ENCODE results near the gene SH2D2A. TPM values are rescaled to one million over a fixed set of nuclear protein-coding genes. Genes with fewer than 3 reads are reported as not detected.

SH2D2A gene
- total RNA-seq, 1 donor from 2014 or later, result 1.1 TPM

GRCh38 chr1:156789621-156790318 is 26.9 kb downstream of the SH2D2A start:
- no peak for DNase-seq (ENCODE audit: low read depth, low spot score)
- H3K4me1 Mint-ChIP-seq, result peaks cover 5% of the 10 kb centered on the region
- no peak overlapping the region for H3K27ac Mint-ChIP-seq (ENCODE audit: unreplicated experiment)
- H3K27me3 Mint-ChIP-seq (ENCODE audit: low read depth), result no peaks in the 10 kb centered on the region
- TF ChIP-seq, protein P1, sequence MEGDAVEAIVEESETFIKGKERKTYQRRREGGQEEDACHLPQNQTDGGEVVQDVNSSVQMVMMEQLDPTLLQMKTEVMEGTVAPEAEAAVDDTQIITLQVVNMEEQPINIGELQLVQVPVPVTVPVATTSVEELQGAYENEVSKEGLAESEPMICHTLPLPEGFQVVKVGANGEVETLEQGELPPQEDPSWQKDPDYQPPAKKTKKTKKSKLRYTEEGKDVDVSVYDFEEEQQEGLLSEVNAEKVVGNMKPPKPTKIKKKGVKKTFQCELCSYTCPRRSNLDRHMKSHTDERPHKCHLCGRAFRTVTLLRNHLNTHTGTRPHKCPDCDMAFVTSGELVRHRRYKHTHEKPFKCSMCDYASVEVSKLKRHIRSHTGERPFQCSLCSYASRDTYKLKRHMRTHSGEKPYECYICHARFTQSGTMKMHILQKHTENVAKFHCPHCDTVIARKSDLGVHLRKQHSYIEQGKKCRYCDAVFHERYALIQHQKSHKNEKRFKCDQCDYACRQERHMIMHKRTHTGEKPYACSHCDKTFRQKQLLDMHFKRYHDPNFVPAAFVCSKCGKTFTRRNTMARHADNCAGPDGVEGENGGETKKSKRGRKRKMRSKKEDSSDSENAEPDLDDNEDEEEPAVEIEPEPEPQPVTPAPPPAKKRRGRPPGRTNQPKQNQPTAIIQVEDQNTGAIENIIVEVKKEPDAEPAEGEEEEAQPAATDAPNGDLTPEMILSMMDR (conservative IDR thresholded peaks at IDR 0.05), result no peak
- no peaks in the 10 kb centered on the region for H3K9me3 Mint-ChIP-seq
- peaks cover 28% of the 10 kb centered on the region for H3K36me3 Mint-ChIP-seq (ENCODE audit: low read depth)
- no peak overlapping the region for H3K4me3 Mint-ChIP-seq

DNA sequence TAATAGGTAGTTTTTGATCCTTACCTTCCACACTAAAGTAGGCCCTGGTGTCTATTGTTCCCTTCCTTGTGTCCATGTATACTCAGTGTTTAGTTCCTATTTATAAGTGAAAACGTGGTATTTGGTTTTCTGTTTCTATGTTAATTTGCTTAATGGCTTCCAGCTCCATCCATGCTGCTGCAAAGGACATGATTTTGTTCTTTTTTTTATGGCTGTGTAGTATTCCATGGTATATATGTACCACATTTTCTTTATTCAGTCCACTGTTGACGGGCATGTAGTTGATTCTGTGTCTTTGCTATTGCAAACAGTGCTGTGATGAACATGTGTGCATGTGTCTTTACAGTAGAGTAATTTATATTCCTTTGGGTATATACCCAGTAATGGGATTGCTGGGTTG is 28.5 kb downstream of the SH2D2A start:
- no peak overlapping the region for H3K4me3 Mint-ChIP-seq
- H3K4me1 Mint-ChIP-seq, result no peaks in the 10 kb centered on the region
- no peak overlapping the region for H3K27ac Mint-ChIP-seq (ENCODE audit: unreplicated experiment)
- H3K9me3 Mint-ChIP-seq, result no peaks in the 10 kb centered on the region
- H3K27me3 Mint-ChIP-seq (ENCODE audit: low read depth), result no peaks in the 10 kb centered on the region
- no peak for DNase-seq (ENCODE audit: low read depth, low spot score)
- H3K36me3 Mint-ChIP-seq (ENCODE audit: low read depth), result peaks cover 23% of the 10 kb centered on the region
- TF ChIP-seq, protein P1 (conservative IDR thresholded peaks at IDR 0.05), result no peak

DNA sequence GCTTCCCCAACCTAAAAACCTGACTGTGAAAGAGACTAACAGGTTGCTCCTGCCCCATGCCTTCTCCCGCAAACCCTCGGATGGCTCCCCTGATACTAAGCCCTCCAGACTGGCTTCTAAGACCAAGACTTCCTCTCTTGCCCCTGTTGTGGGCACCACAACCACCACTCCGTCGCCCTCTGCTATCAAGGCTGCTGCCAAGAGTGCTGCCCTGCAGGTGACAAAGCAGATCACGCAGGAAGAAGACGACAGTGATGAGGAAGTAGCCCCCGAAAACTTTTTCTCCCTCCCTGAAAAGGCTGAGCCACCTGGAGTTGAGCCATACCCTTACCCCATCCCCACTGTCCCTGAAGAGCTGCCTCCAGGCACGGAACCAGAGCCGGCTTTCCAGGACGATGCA is 30.0 kb downstream of the SH2D2A start:
- DNase-seq (ENCODE audit: low read depth, low spot score), result no peak
- TF ChIP-seq, protein P1 (conservative IDR thresholded peaks at IDR 0.05), result no peak
- Mint-ChIP-seq H3K9me3 (no peaks in the 10 kb centered on the region), H3K27ac (ENCODE audit: unreplicated experiment) (no peak overlapping the region), H3K4me1 (peaks cover under 1% of the 10 kb centered on the region), H3K36me3 (ENCODE audit: low read depth) (peaks cover 22% of the 10 kb centered on the region), H3K4me3 (no peak overlapping the region), H3K27me3 (ENCODE audit: low read depth) (no peaks in the 10 kb centered on the region)

GRCh38 chr1:156785458-156785857 is 31.2 kb downstream of the SH2D2A start:
- Mint-ChIP-seq H3K9me3 (no peaks in the 10 kb centered on the region), H3K36me3 (ENCODE audit: low read depth) (peaks cover 20% of the 10 kb centered on the region), H3K27me3 (ENCODE audit: low read depth) (no peaks in the 10 kb centered on the region), H3K4me1 (peaks cover 3% of the 10 kb centered on the region), H3K27ac (ENCODE audit: unreplicated experiment) (no peak overlapping the region), H3K4me3 (no peak overlapping the region)
- DNase-seq (ENCODE audit: low read depth, low spot score), result no peak
- TF ChIP-seq, protein P1 (conservative IDR thresholded peaks at IDR 0.05), result no peak

DNA sequence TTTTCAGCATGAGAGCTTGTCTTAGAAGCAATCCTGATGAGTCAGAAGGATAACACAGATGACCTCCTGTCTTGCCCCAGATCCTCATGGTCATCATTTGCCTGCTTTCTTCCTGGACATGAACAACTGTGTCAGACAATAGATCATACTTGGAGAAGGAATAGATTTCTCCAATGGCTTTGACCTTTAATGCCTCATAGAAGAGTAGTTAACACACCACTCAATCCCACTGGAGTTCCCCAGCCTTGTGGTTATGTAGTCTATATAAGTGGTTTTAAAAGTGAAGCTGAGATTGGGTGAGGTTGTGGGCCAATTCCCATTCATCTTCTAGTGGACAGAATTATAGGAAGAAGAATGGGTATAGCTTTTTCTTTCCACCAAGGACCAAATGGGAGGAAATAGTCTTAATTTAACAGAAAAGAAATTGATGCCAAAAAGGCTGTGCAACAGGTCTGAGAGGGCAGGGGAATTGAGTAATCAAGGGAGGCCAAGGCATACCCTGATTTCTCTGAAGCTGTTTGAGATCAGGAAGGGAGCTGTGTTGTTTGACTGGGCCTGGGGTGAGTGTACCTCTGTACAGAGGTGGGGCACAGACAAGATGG is 35.0 kb downstream of the SH2D2A start:
- Mint-ChIP-seq H3K27me3 (ENCODE audit: low read depth) (no peaks in the 10 kb centered on the region), H3K36me3 (ENCODE audit: low read depth) (peaks cover 8% of the 10 kb centered on the region), H3K4me1 (peaks cover 15% of the 10 kb centered on the region), H3K4me3 (no peak overlapping the region), H3K27ac (ENCODE audit: unreplicated experiment) (no peak overlapping the region), H3K9me3 (no peaks in the 10 kb centered on the region)
- DNase-seq (ENCODE audit: low read depth, low spot score), result no peak
- TF ChIP-seq, protein P1 (conservative IDR thresholded peaks at IDR 0.05), result no peak

Data from neural crest cell (in vitro differentiated cells).